ENCODE results near the gene SASH1.

- TF ChIP-seq ZNF623 (tag by site-specific recombination; IDR thresholded peaks at IDR 0.05) (no peak), ZNF350 (tag by site-specific recombination; IDR thresholded peaks at IDR 0.05) (no peak), ZNF140 (tag by site-specific recombination; IDR thresholded peaks at IDR 0.05) (no peak), ZNF660 (tag by site-specific recombination; IDR thresholded peaks at IDR 0.05) (no peak), KLF16 (tag by site-specific recombination; IDR thresholded peaks at IDR 0.05) (no peak), ZNF274 (IDR thresholded peaks at IDR 0.05; ENCODE audit: low read length) (no peak), ZNF274 (tag by site-specific recombination; IDR thresholded peaks at IDR 0.05; ENCODE audit: borderline replicate concordance) (no peak), KLF8 (tag by site-specific recombination; IDR thresholded peaks at IDR 0.05) (no peak), ZSCAN30 (tag by site-specific recombination; IDR thresholded peaks at IDR 0.05) (no peak), CTCF (tag by site-specific recombination; IDR thresholded peaks at IDR 0.05) (no peak), REST (tag by site-specific recombination; IDR thresholded peaks at IDR 0.05) (no peak)
- TF ChIP-seq, protein P1, sequence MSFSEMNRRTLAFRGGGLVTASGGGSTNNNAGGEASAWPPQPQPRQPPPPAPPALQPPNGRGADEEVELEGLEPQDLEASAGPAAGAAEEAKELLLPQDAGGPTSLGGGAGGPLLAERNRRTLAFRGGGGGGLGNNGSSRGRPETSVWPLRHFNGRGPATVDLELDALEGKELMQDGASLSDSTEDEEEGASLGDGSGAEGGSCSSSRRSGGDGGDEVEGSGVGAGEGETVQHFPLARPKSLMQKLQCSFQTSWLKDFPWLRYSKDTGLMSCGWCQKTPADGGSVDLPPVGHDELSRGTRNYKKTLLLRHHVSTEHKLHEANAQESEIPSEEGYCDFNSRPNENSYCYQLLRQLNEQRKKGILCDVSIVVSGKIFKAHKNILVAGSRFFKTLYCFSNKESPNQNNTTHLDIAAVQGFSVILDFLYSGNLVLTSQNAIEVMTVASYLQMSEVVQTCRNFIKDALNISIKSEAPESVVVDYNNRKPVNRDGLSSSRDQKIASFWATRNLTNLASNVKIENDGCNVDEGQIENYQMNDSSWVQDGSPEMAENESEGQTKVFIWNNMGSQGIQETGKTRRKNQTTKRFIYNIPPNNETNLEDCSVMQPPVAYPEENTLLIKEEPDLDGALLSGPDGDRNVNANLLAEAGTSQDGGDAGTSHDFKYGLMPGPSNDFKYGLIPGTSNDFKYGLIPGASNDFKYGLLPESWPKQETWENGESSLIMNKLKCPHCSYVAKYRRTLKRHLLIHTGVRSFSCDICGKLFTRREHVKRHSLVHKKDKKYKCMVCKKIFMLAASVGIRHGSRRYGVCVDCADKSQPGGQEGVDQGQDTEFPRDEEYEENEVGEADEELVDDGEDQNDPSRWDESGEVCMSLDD (tag by site-specific recombination; IDR thresholded peaks at IDR 0.05), result no peak
- TF ChIP-seq, protein P2, sequence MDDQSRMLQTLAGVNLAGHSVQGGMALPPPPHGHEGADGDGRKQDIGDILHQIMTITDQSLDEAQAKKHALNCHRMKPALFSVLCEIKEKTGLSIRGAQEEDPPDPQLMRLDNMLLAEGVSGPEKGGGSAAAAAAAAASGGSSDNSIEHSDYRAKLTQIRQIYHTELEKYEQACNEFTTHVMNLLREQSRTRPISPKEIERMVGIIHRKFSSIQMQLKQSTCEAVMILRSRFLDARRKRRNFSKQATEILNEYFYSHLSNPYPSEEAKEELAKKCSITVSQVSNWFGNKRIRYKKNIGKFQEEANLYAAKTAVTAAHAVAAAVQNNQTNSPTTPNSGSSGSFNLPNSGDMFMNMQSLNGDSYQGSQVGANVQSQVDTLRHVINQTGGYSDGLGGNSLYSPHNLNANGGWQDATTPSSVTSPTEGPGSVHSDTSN (CRISPR knock-in tag; IDR thresholded peaks at IDR 0.05), result no peak
Observed at GRCh38 chr6:148317051-148317450, 25.6 kb upstream of the SASH1 start.

All from HEK293 (cell line).